Astrocyte of the cerebellum (primary cell): Measurements from ENCODE around the gene LAPTM5.
A peak's percentile ranks its signal among the peaks of the same experiment; 100 is the strongest.

Experiments used
- DNase-seq: peaks from one replicate; pipeline ENCODE4 v3.0.0-alpha.2; 2011; ENCODE audit warnings: low read depth
- H3K4me3 ChIP-seq: 2 replicates; pipeline ENCODE4 v1.5.1; 2011; ENCODE audit warnings: mild to moderate bottlenecking, low read depth, low read length, moderate library complexity
- in situ Hi-C: cut with HindIII; loops from 2 replicates; pipeline ENCODE4 v1.10.0; 2017; ENCODE audit warnings: low sequenced_read_pairs
- TF ChIP-seq, protein P1 (sequence below): IDR thresholded peaks from 2 replicates; pipeline ENCODE4 v1.5.1; 2012; ENCODE audit warnings: low read length, low read depth, moderate library complexity, mild to moderate bottlenecking; ENCODE audit errors: missing control alignments

The LAPTM5 gene

DNA sequence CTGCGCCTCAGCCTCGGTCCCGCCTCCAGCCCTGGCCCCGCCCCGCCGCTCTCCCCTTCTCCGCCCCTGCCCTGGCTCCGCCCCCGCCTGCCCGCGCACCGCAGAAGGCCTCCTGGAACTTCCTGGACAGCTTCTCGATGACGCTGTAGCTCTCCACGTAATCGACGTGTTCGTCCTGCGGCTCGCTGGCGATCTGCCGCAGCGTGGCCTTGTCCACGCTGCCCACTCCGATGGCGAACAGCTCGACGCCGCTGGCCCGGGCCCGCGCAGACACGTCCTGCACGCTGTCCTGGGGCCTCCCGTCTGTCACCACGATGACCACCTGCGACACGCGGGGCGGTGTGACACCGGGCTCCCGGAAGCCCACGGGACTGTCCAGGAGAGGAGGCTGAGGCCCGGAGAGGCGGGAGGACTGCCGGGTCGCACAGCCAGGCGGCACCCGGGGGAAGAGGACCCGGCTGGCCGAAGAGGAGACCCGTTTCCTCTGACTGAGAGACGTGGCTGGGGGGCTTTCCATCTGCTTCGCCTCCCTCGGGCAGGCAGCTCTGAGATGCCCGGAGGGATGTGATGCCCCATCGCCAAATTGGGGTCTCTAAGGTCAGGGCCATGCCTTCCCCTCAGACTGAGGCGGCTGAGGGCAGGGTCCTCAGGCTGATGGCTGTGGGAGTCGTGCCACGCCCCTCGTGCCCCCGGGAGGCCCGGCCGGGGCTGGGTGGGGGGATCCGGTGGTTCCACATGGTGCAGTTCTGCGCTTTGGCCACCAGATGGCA is 38.8 kb downstream of the LAPTM5 start:
- peak overlapping the region; percentile 45 for H3K4me3 ChIP-seq
- DNase-seq, result peak; percentile 93
- in situ Hi-C loops, result no loop called here
- TF ChIP-seq, protein P1, sequence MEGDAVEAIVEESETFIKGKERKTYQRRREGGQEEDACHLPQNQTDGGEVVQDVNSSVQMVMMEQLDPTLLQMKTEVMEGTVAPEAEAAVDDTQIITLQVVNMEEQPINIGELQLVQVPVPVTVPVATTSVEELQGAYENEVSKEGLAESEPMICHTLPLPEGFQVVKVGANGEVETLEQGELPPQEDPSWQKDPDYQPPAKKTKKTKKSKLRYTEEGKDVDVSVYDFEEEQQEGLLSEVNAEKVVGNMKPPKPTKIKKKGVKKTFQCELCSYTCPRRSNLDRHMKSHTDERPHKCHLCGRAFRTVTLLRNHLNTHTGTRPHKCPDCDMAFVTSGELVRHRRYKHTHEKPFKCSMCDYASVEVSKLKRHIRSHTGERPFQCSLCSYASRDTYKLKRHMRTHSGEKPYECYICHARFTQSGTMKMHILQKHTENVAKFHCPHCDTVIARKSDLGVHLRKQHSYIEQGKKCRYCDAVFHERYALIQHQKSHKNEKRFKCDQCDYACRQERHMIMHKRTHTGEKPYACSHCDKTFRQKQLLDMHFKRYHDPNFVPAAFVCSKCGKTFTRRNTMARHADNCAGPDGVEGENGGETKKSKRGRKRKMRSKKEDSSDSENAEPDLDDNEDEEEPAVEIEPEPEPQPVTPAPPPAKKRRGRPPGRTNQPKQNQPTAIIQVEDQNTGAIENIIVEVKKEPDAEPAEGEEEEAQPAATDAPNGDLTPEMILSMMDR, result peak; percentile 79

DNA sequence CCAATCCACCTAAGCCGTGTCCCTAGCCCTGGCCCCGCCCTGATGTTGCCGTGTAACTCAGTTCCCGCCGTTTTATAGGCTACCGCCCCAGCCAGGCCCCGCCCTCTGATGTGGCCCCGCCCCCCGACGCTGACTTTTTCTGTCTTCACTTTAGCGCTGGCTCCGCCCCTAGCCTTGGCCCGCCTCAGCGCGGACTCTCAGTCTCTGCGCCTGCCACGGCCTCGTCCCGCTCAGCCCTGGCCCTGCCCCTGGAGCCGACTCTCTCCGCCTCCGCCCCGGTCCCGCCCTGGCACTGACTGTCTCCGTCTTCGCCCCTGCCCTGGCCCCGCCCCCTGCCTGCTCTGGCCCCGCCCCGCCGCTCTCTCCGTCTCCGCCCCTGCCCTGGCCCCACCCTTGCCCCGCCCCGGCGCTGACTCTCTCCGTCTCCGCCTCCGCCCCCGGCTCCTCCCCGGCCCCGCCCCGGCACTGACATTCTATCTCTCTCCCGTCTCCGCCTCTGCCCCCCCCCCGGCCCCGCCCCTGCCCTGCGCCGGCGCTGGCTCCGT is 39.4 kb downstream of the LAPTM5 start:
- H3K4me3 ChIP-seq, result peak overlapping the region; percentile 37
- TF ChIP-seq, protein P1, result no peak
- DNase-seq, result peak; percentile 94
- in situ Hi-C loops, result no loop called here

DNA sequence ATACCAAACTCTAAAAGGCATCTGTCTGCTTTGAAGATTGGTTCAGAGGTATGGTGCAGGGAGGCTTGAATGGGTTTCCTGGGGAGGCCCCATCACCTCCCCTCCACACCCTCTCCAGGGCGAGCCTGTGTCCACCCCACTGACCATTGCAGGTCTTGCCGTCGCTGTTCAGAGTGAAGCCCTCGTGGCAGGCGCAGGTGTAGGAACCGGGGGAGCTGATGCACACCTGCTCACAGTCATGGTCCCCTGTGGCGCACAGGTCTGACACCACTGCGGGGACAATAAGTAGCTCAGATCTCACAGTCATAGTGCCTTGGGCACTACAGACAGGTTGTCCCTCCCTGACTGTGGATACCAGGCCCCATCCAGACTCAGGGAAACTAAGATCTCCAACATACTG is 40.9 kb downstream of the LAPTM5 start:
- in situ Hi-C loops, result no loop called here

GRCh38 chr1:30715886-30716285 is 41.7 kb downstream of the LAPTM5 start:
- TF ChIP-seq, protein P1, result no peak
- in situ Hi-C loops, result no loop called here
- H3K4me3 ChIP-seq, result no peak overlapping the region
- DNase-seq, result no peak

More for the DNA sequence above, 40.9 kb downstream of the LAPTM5 start:
- DNase-seq, result no peak
- no peak overlapping the region for H3K4me3 ChIP-seq
- TF ChIP-seq, protein P1, result no peak

- no peak for DNase-seq
- in situ Hi-C loops, result no loop called here
- no peak overlapping the region for H3K4me3 ChIP-seq
- TF ChIP-seq, protein P1, result peak; percentile 50
These were observed 42.4 kb downstream of the LAPTM5 start for GRCh38 chr1:30715216-30715615.

- DNase-seq, result no peak
- in situ Hi-C loops, result no loop called here
- TF ChIP-seq, protein P1, result no peak
- H3K4me3 ChIP-seq, result no peak overlapping the region
These were observed 43.0 kb downstream of the LAPTM5 start for GRCh38 chr1:30714536-30715090.
